Bronchial epithelial cell (primary cell): Measurements from ENCODE around the gene WWP2. TPM values are rescaled to one million over a fixed set of nuclear protein-coding genes. Genes with fewer than 3 reads are reported as not detected.

Experiments used
- DNase-seq: peaks from one replicate; pipeline ENCODE4 v3.0.0-alpha.2; 2010; ENCODE audit warnings: low read depth
- FAIRE-seq: peaks from 2 replicates; lab custom pipeline; 2011; peaks lifted over from hg19 to GRCh38; lab: Jason Lieb, UNC
- H3K27me3 ChIP-seq: 2 replicates; pipeline ENCODE4 v1.5.1; 2011; ENCODE audit warnings: low read length; ENCODE audit not compliant: control insufficient read depth, insufficient read depth
- H3K36me3 ChIP-seq: 2 replicates; pipeline ENCODE4 v1.5.1; 2011; ENCODE audit warnings: low read length; ENCODE audit not compliant: control insufficient read depth, insufficient read depth
- H3K4me3 ChIP-seq: 2 replicates; pipeline ENCODE4 v1.5.1; 2011; ENCODE audit warnings: mild to moderate bottlenecking, low read depth, low read length, control low read depth
- CTCF ChIP-seq: IDR thresholded peaks from 2 replicates; pipeline ENCODE4 v1.5.1; 2011; ENCODE audit warnings: mild to moderate bottlenecking, moderate library complexity, low read length, control low read depth, inconsistent platforms; ENCODE audit not compliant: insufficient read depth, severe bottlenecking
- total RNA-seq: library from RNA; depleted of rRNA; stranded (reverse); fragments of >200 nt; gene quantifications from 2 replicates; pipeline ENCODE4 v1.2.1, GENCODE V29; 2014

WWP2 gene
- total RNA-seq, 1 donor from 2014 or later: 15.0 TPM

- TF ChIP-seq CTCF: no peak
- Histone ChIP-seq H3K27me3 (no peaks in the 10 kb centered on the region), H3K36me3 (peaks cover 13% of the 10 kb centered on the region), H3K4me3 (no peak overlapping the region)
- DNase-seq (no peak), FAIRE-seq (no peak)
Measured at GRCh38 chr16:69927056-69927757, 165.1 kb downstream of the WWP2 start.

- H3K4me3 ChIP-seq: no peak overlapping the region
- DNase-seq: no peak
- FAIRE-seq: no peak
- TF ChIP-seq CTCF: no peak
- H3K27me3 ChIP-seq: no peaks in the 10 kb centered on the region
- H3K36me3 ChIP-seq: peaks cover 19% of the 10 kb centered on the region
Measured at GRCh38 chr16:69928856-69929400, 166.8 kb downstream of the WWP2 start.

GRCh38 chr16:69929480-69929879, 167.3 kb downstream of the WWP2 start:
- H3K4me3 ChIP-seq: no peak overlapping the region
- peaks cover 20% of the 10 kb centered on the region for H3K36me3 ChIP-seq
- H3K27me3 ChIP-seq: no peaks in the 10 kb centered on the region
- no peak for DNase-seq
- no peak for FAIRE-seq
- TF ChIP-seq CTCF: no peak

- no peak for FAIRE-seq
- DNase-seq: peak; percentile 40
- H3K36me3 ChIP-seq: peaks cover 21% of the 10 kb centered on the region
- no peak overlapping the region for H3K4me3 ChIP-seq
- peak; percentile 70 for TF ChIP-seq CTCF
- H3K27me3 ChIP-seq: no peaks in the 10 kb centered on the region
Measured at GRCh38 chr16:69930117-69930776, 168.1 kb downstream of the WWP2 start.

GRCh38 chr16:69931631-69932030, 169.5 kb downstream of the WWP2 start:
- H3K27me3 ChIP-seq: no peaks in the 10 kb centered on the region
- no peak for TF ChIP-seq CTCF
- no peak for FAIRE-seq

More at GRCh38 chr16:69931631-69932030, 169.5 kb downstream of the WWP2 start:
- no peak for DNase-seq
- peaks cover 25% of the 10 kb centered on the region for H3K36me3 ChIP-seq
- H3K4me3 ChIP-seq: no peak overlapping the region
